GM23248 (cell line): ENCODE data around the gene ZBTB34. TPM values are rescaled to one million over a fixed set of nuclear protein-coding genes. Genes with fewer than 3 reads are reported as not detected.
"Not testable (repeated sequence)": the region's sequence is repeated elsewhere in the genome, so short reads cannot be mapped to it uniquely, and the experiment has no call there.

ENCODE experiments used
- DNase-seq: peaks from one replicate; pipeline ENCODE4 v3.0.0-alpha.2; 2015
- H2AFZ ChIP-seq: fragments of 200-600 bp; sonication (generic); 2 replicates; pipeline ENCODE4 v1.6.1; 2016; ENCODE audit warnings: antibody characterized with exemption
- H3F3A ChIP-seq: fragments of 200-600 bp; sonication (generic); 2 replicates; pipeline ENCODE4 v1.6.1; 2016; ENCODE audit warnings: mild to moderate bottlenecking, antibody characterized with exemption, mixed run types; ENCODE audit not compliant: insufficient read depth
- H3K27ac ChIP-seq: fragments of 200-600 bp; sonication (generic); 2 replicates; pipeline ENCODE4 v1.5.1; 2016; ENCODE audit warnings: mild to moderate bottlenecking
- H3K27me3 ChIP-seq: fragments of 200-600 bp; sonication (generic); replicated peaks from 2 replicates; pipeline ENCODE4 v1.6.1; 2016; ENCODE audit warnings: mild to moderate bottlenecking; ENCODE audit not compliant: insufficient read depth
- H3K36me3 ChIP-seq: fragments of 200-600 bp; sonication (generic); 2 replicates; pipeline ENCODE4 v1.6.1; 2016; ENCODE audit warnings: low read depth, mild to moderate bottlenecking
- H3K4me1 ChIP-seq: fragments of 200-600 bp; sonication (generic); 2 replicates; pipeline ENCODE4 v1.6.1; 2016; ENCODE audit warnings: mild to moderate bottlenecking; ENCODE audit not compliant: insufficient read depth
- H3K4me2 ChIP-seq: fragments of 200-600 bp; sonication (generic); one replicate; pipeline ENCODE4 v1.6.1; 2016; ENCODE audit warnings: mild to moderate bottlenecking; ENCODE audit not compliant: unreplicated experiment
- H3K4me3 ChIP-seq: fragments of 200-600 bp; sonication (generic); 2 replicates; pipeline ENCODE4 v1.5.1; 2016; ENCODE audit warnings: mild to moderate bottlenecking
- H3K79me2 ChIP-seq: fragments of 200-600 bp; sonication (generic); 2 replicates; pipeline ENCODE4 v1.6.1; 2016; ENCODE audit warnings: mild to moderate bottlenecking; ENCODE audit not compliant: insufficient read depth
- H3K9ac ChIP-seq: fragments of 200-600 bp; sonication (generic); 2 replicates; pipeline ENCODE4 v1.6.1; 2016; ENCODE audit warnings: mild to moderate bottlenecking
- H3K9me2 ChIP-seq: fragments of 200-600 bp; sonication (generic); 2 replicates; pipeline ENCODE4 v1.6.1; 2016; ENCODE audit warnings: mixed run types, mild to moderate bottlenecking, moderate library complexity; ENCODE audit not compliant: insufficient read depth
- H3K9me3 ChIP-seq: fragments of 200-600 bp; sonication (generic); one replicate; pipeline ENCODE4 v1.6.1; 2017; ENCODE audit warnings: low read depth
- H4K20me1 ChIP-seq: fragments of 200-600 bp; sonication (generic); 2 replicates; pipeline ENCODE4 v1.6.0; 2016; ENCODE audit not compliant: insufficient read depth
- EZH2 ChIP-seq: fragments of 200-600 bp; sonication (generic); IDR thresholded peaks from 2 replicates; pipeline ENCODE4 v1.6.1; 2018; ENCODE audit warnings: antibody characterized with exemption, mild to moderate bottlenecking; ENCODE audit not compliant: insufficient read depth, poor library complexity, severe bottlenecking
- EZH2phosphoT487 ChIP-seq: fragments of 200-600 bp; sonication (generic); IDR thresholded peaks from 2 replicates; pipeline ENCODE4 v1.6.1; 2018; ENCODE audit warnings: antibody characterized with exemption, moderate library complexity, mild to moderate bottlenecking, low read depth; ENCODE audit not compliant: insufficient read depth
- WGBS, 2 experiments: methylation state at CpG; one replicate each; pipeline ENCODE4 v1.1.6; 2015 to 2017; ENCODE audit warnings: low lambda C conversion rate in 2 of 2, low coverage in 1 of 2; ENCODE audit errors: missing lambda C conversion rate in 2 of 2; 5-methylcytosine and 5-hydroxymethylcytosine counted together
- in situ Hi-C: fragments of 300-500 bp; cut with MboI; formaldehyde crosslinking; loops from 2 replicates; pipeline ENCODE4 v1.15.0; 2020
- polyA plus RNA-seq: library from polyadenylated mRNA; unstranded; fragments of >200 nt; fragmentation: Nextera tagmentation; extraction: Ambion mirVana; gene quantifications from 2 replicates; pipeline ENCODE4 v1.2.1, GENCODE V29; 2016
- total RNA-seq: library from RNA; depleted of rRNA; stranded (reverse); fragments of >200 nt; shearing (Covaris generic); gene quantifications from 2 replicates; pipeline ENCODE4 v1.2.3, GENCODE V29; 2014; rRNA removed

ZBTB34 gene, protein sequence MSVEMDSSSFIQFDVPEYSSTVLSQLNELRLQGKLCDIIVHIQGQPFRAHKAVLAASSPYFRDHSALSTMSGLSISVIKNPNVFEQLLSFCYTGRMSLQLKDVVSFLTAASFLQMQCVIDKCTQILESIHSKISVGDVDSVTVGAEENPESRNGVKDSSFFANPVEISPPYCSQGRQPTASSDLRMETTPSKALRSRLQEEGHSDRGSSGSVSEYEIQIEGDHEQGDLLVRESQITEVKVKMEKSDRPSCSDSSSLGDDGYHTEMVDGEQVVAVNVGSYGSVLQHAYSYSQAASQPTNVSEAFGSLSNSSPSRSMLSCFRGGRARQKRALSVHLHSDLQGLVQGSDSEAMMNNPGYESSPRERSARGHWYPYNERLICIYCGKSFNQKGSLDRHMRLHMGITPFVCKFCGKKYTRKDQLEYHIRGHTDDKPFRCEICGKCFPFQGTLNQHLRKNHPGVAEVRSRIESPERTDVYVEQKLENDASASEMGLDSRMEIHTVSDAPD
- total RNA-seq (5.5 and 7.5 TPM in 2 replicates), polyA plus RNA-seq (2.3 and 2.4 TPM in 2 replicates)

GRCh38 chr9:126860077-126860756 is at the start of gene ZBTB34:
TSS of gene ZBTB34 (plus strand) at chr9:126860639. CDS start at chr9:126879400, 18,761 bp downstream.
- Histone ChIP-seq H3K36me3 (no peaks in the 10 kb centered on the region), H3F3A (peaks cover 21% of the 10 kb centered on the region; the same call in 1 of the 2 replicates), H4K20me1 (peaks cover 11% of the 10 kb centered on the region; the same call in 1 of the 2 replicates), H3K27ac (peak within 1 kb of the TSS; percentile 60), H3K4me3 (peak within 1 kb of the TSS; percentile 89), H3K4me1 (peaks cover 22% of the 10 kb centered on the region), H2AFZ (peak within 1 kb of the TSS; percentile 70), H3K9ac (peak within 1 kb of the TSS; percentile 82), H3K9me3 (no peaks in the 10 kb centered on the region), H3K79me2 (peaks cover 44% of the 10 kb centered on the region), H3K9me2 (no peaks in the 10 kb centered on the region), H3K27me3 (peaks cover 6% of the 10 kb centered on the region), H3K4me2 (peak within 1 kb of the TSS; percentile 97)
- in situ Hi-C loops: no loop called here
- WGBS, 2 experiments: 2 to 3% methylated on average over 22 to 34 of the region's 67 CpGs
- DNase-seq: peak; percentile 77
- no peak for TF ChIP-seq EZH2
- TF ChIP-seq EZH2phosphoT487: no peak

- Histone ChIP-seq H3K79me2 (peaks cover 98% of the 10 kb centered on the region), H3K36me3 (peaks cover 26% of the 10 kb centered on the region), H4K20me1 (peaks cover 6% of the 10 kb centered on the region; the same call in 1 of the 2 replicates)
Measured at GRCh38 chr9:126813072-126813471, 47.4 kb upstream of the ZBTB34 start.

GRCh38 chr9:126814091-126814490 is 46.3 kb upstream of the ZBTB34 start:
- peaks cover 35% of the 10 kb centered on the region for H3K36me3 ChIP-seq
- peaks cover 6% of the 10 kb centered on the region; the same call in 1 of the 2 replicates for H4K20me1 ChIP-seq
- peaks cover 5% of the 10 kb centered on the region for H3K9me3 ChIP-seq
- H3K27me3 ChIP-seq: no peaks in the 10 kb centered on the region
- peaks cover 98% of the 10 kb centered on the region for H3K79me2 ChIP-seq
- TF ChIP-seq EZH2phosphoT487: no peak
- TF ChIP-seq EZH2: no peak
- H3K9ac ChIP-seq: no peak overlapping the region
- in situ Hi-C loops: no loop called here
- H3F3A ChIP-seq: no peaks in the 10 kb centered on the region
- no peaks in the 10 kb centered on the region for H3K9me2 ChIP-seq
- no peak overlapping the region for H3K4me3 ChIP-seq
- no peak for DNase-seq
- H2AFZ ChIP-seq: no peak overlapping the region
- H3K4me1 ChIP-seq: peaks cover 7% of the 10 kb centered on the region; the same call in 1 of the 2 replicates
- H3K4me2 ChIP-seq: no peak overlapping the region
- no peak overlapping the region for H3K27ac ChIP-seq

More at GRCh38 chr9:126813072-126813471, 47.4 kb upstream of the ZBTB34 start:
- no peak overlapping the region for H3K4me2 ChIP-seq
- TF ChIP-seq EZH2phosphoT487: no peak
- no peak for TF ChIP-seq EZH2
- H3K9me3 ChIP-seq: no peaks in the 10 kb centered on the region
- no peaks in the 10 kb centered on the region for H3K27me3 ChIP-seq
- H2AFZ ChIP-seq: no peak overlapping the region
- H3F3A ChIP-seq: no peaks in the 10 kb centered on the region
- WGBS, 2 experiments: 97% methylated on average over 11 of the region's 11 CpGs
- H3K9me2 ChIP-seq: no peaks in the 10 kb centered on the region
- peaks cover 18% of the 10 kb centered on the region for H3K4me1 ChIP-seq
- in situ Hi-C loops: no loop called here
- H3K9ac ChIP-seq: no peak overlapping the region
- no peak overlapping the region for H3K27ac ChIP-seq
- H3K4me3 ChIP-seq: no peak overlapping the region
- no peak for DNase-seq

GRCh38 chr9:126817615-126818014 is 42.8 kb upstream of the ZBTB34 start:
- H4K20me1 ChIP-seq, DNase-seq, H3K27ac ChIP-seq, H2AFZ ChIP-seq, H3K27me3 ChIP-seq, H3K9ac ChIP-seq, H3F3A ChIP-seq, H3K4me1 ChIP-seq, in situ Hi-C loops, H3K9me2 ChIP-seq, H3K4me3 ChIP-seq, H3K9me3 ChIP-seq, H3K4me2 ChIP-seq: not testable (repeated sequence)
- Histone ChIP-seq H3K79me2 (peaks cover 98% of the 10 kb centered on the region), H3K36me3 (peaks cover 39% of the 10 kb centered on the region)
- WGBS, 2 experiments: 96 to 98% methylated on average over 7 of the region's 7 CpGs
